HepG2 (cell line): ENCODE results near the gene TUBA4A. TPM values are rescaled to one million over a fixed set of nuclear protein-coding genes. Genes with fewer than 3 reads are reported as not detected.

ENCODE experiments used
- AGO2 ChIP-seq: fragments of 200-400 bp; formaldehyde crosslinking; optimal IDR thresholded peaks from 2 replicates; pipeline ENCODE3; 2017; ENCODE audit warnings: mild to moderate bottlenecking, low read depth, low read length, moderate library complexity
- AKAP8 ChIP-seq: sonication (generic); formaldehyde crosslinking; IDR thresholded peaks from 2 replicates; pipeline ENCODE4 v1.5.1; 2020; ENCODE audit warnings: mild to moderate bottlenecking, missing genetic modification reagents
- BRCA1 ChIP-seq: sonication (generic); formaldehyde crosslinking; IDR thresholded peaks from 2 replicates; pipeline ENCODE4 v1.4.0; 2020; ENCODE audit warnings: missing genetic modification reagents
- DR1 ChIP-seq: sonication (generic); formaldehyde crosslinking; IDR thresholded peaks from 2 replicates; pipeline ENCODE4 v1.8.0; 2021; ENCODE audit warnings: mild to moderate bottlenecking, missing genetic modification reagents, inconsistent platforms
- FLYWCH1 ChIP-seq: sonication (generic); formaldehyde crosslinking; IDR thresholded peaks from 2 replicates; pipeline ENCODE4 v1.8.1; 2023; ENCODE audit warnings: mild to moderate bottlenecking, missing genetic modification reagents
- FOXO1 ChIP-seq: sonication (generic); formaldehyde crosslinking; IDR thresholded peaks from 2 replicates; pipeline ENCODE4 v1.4.0; 2020; ENCODE audit warnings: missing genetic modification reagents
- ISL2 ChIP-seq: sonication (generic); formaldehyde crosslinking; IDR thresholded peaks from 2 replicates; pipeline ENCODE4 v1.5.0; 2020; ENCODE audit warnings: missing genetic modification reagents
- KDM3A ChIP-seq: IDR thresholded peaks from 2 replicates; pipeline ENCODE4 v1.6.1; 2018; ENCODE audit warnings: low read depth, missing compliant biosample characterization
- KLF6 ChIP-seq: IDR thresholded peaks from 2 replicates; pipeline ENCODE4 v1.8.0; 2016; ENCODE audit warnings: missing biosample characterization, missing genetic modification reagents
- NFATC3 ChIP-seq: sonication (generic); formaldehyde crosslinking; IDR thresholded peaks from 2 replicates; pipeline ENCODE4 v1.5.1; 2020; ENCODE audit warnings: mild to moderate bottlenecking, missing genetic modification reagents
- SMC3 ChIP-seq: IDR thresholded peaks from 2 replicates; pipeline ENCODE4 v1.6.1; 2011; ENCODE audit warnings: low read length, improper control_type of control experiment
- SMYD3 ChIP-seq: sonication (generic); formaldehyde crosslinking; IDR thresholded peaks from 2 replicates; pipeline ENCODE4 v1.8.1; 2023; ENCODE audit warnings: mild to moderate bottlenecking, missing genetic modification reagents
- ZFP62 ChIP-seq: sonication (generic); formaldehyde crosslinking; IDR thresholded peaks from 2 replicates; pipeline ENCODE4 v1.4.0; 2020; ENCODE audit warnings: missing genetic modification reagents
- ZKSCAN1 ChIP-seq: fragments of 150-350 bp; IDR thresholded peaks from 2 replicates; pipeline ENCODE4 v1.6.1; 2014; ENCODE audit warnings: low read length
- ZKSCAN5 ChIP-seq: sonication (generic); formaldehyde crosslinking; IDR thresholded peaks from 2 replicates; pipeline ENCODE4 v1.5.1; 2020; ENCODE audit warnings: mild to moderate bottlenecking, missing genetic modification reagents
- ZNF101 ChIP-seq: sonication (generic); formaldehyde crosslinking; IDR thresholded peaks from 2 replicates; pipeline ENCODE4 v1.4.0; 2020; ENCODE audit warnings: mild to moderate bottlenecking, low read depth, missing genetic modification reagents, borderline replicate concordance
- polyA plus RNA-seq, 8 experiments: library from polyadenylated mRNA; depleted of rRNA in 3 of 8; stranded (reverse) in 7 of 8; unstranded in 1 of 8; fragments of >200 nt; fragmentation: Illumina TruSeq in 4 of 8; extraction: Trizol in 4 of 8; gene quantifications; 2 replicates each; pipeline versions ENCODE4 v1.2.1 to v1.2.3, GENCODE V29; 2011 to 2016; ENCODE audit warnings: low read depth in 4 of 8, missing spikeins in 1 of 8, mixed read lengths in 1 of 8; ENCODE audit not compliant: insufficient read depth in 1 of 8
- total RNA-seq, 5 experiments: library from RNA; depleted of rRNA; stranded (reverse); fragments of >200 nt; fragmentation: Illumina TruSeq; extraction: Trizol; gene quantifications; 2 replicates each; pipeline ENCODE4 v1.2.3, GENCODE V29; 2016; ENCODE audit warnings: low read depth in 1 of 5
- TF ChIP-seq, protein P1 (sequence below): sonication (generic); formaldehyde crosslinking; IDR thresholded peaks from 2 replicates; pipeline ENCODE4 v1.5.0; 2020; ENCODE audit warnings: mild to moderate bottlenecking, missing genetic modification reagents, borderline replicate concordance
- TF ChIP-seq, protein P2 (sequence below): sonication (generic); formaldehyde crosslinking; IDR thresholded peaks from 2 replicates; pipeline ENCODE4 v1.4.0; 2020; ENCODE audit warnings: mild to moderate bottlenecking, missing genetic modification reagents
- TF ChIP-seq, protein P3 (sequence below): sonication (generic); formaldehyde crosslinking; IDR thresholded peaks from 2 replicates; pipeline ENCODE4 v1.8.1; 2023; ENCODE audit warnings: missing genetic modification reagents, mild to moderate bottlenecking, borderline replicate concordance
- TF ChIP-seq, protein P4 (sequence below): sonication (generic); formaldehyde crosslinking; IDR thresholded peaks from 2 replicates; pipeline ENCODE4 v1.4.0; 2020; ENCODE audit warnings: missing genetic modification reagents, low read depth, mild to moderate bottlenecking, borderline replicate concordance
- TF ChIP-seq, protein P5 (sequence below): sonication (generic); formaldehyde crosslinking; IDR thresholded peaks from 2 replicates; pipeline ENCODE4 v1.4.0; 2020; ENCODE audit warnings: missing genetic modification reagents
- TF ChIP-seq, protein P6 (sequence below): sonication (generic); formaldehyde crosslinking; IDR thresholded peaks from 2 replicates; pipeline ENCODE4 v1.8.0; 2022; ENCODE audit warnings: mild to moderate bottlenecking, missing genetic modification reagents, moderate library complexity

The TUBA4A gene
- total and polyA plus RNA-seq, 2 of the 13 experiments (the other 11 are each of a cell fraction or from before 2014, with no cell fraction given): 1.3 to 12.7 TPM

DNA sequence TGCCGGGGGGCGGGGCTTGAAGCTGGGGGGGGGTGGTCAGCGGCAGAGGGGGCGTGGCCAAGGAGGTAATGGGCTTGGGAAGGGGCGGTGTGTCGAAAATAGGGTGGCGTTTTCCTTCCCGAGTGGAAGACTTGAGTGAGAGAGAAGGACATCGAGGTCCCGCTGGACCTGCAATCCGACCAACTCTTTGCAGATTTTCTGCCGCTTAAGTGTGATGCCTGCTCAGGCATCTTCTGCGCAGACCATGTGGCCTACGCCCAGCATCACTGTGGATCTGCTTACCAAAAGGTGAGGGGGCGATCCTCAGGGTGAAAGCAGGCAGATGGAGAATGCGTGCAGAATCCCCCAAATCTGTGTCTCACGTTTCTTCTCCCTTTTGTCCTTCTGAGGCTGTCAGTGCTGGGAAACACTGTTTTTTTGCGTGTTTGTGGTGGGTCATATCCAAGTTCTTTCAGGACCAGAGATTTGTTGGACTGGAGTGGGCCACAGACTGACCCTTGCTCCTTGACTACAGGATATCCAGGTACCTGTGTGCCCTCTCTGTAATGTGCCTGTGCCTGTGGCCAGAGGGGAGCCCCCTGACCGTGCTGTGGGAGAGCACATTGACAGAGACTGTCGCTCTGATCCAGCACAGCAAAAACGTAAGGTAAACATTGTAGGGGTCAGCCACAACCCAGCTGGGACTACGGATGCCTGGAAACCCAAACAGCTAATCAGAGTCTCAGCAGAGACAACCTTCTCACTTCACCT lies 46.4 kb downstream of the TUBA4A start (continued):
- TF ChIP-seq KDM3A (CRISPR knock-in tag) (0 out of 2 replicates have a peak, but pooled peaks have one; percentile 28), SMC3 (no peak), NFATC3 (CRISPR knock-in tag) (0 out of 2 replicates have a peak, but pooled peaks have one; percentile 9), DR1 (CRISPR knock-in tag) (no peak), KLF6 (no peak), FOXO1 (CRISPR knock-in tag) (0 out of 2 replicates have a peak, but pooled peaks have one; percentile 42), AKAP8 (CRISPR knock-in tag) (0 out of 2 replicates have a peak, but pooled peaks have one; percentile 13), ISL2 (CRISPR knock-in tag) (no peak), ZNF101 (CRISPR knock-in tag) (no peak), ZKSCAN1 (no peak), ZFP62 (CRISPR knock-in tag) (no peak), AGO2 (no peak), SMYD3 (no peak), BRCA1 (no peak), FLYWCH1 (no peak), ZKSCAN5 (no peak)
- TF ChIP-seq, protein P1, sequence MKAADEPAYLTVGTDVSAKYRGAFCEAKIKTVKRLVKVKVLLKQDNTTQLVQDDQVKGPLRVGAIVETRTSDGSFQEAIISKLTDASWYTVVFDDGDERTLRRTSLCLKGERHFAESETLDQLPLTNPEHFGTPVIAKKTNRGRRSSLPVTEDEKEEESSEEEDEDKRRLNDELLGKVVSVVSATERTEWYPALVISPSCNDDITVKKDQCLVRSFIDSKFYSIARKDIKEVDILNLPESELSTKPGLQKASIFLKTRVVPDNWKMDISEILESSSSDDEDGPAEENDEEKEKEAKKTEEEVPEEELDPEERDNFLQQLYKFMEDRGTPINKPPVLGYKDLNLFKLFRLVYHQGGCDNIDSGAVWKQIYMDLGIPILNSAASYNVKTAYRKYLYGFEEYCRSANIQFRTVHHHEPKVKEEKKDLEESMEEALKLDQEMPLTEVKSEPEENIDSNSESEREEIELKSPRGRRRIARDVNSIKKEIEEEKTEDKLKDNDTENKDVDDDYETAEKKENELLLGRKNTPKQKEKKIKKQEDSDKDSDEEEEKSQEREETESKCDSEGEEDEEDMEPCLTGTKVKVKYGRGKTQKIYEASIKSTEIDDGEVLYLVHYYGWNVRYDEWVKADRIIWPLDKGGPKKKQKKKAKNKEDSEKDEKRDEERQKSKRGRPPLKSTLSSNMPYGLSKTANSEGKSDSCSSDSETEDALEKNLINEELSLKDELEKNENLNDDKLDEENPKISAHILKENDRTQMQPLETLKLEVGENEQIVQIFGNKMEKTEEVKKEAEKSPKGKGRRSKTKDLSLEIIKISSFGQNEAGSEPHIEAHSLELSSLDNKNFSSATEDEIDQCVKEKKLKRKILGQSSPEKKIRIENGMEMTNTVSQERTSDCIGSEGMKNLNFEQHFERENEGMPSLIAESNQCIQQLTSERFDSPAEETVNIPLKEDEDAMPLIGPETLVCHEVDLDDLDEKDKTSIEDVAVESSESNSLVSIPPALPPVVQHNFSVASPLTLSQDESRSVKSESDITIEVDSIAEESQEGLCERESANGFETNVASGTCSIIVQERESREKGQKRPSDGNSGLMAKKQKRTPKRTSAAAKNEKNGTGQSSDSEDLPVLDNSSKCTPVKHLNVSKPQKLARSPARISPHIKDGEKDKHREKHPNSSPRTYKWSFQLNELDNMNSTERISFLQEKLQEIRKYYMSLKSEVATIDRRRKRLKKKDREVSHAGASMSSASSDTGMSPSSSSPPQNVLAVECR (CRISPR knock-in tag): no peak; the same call in 1 of the 2 replicates
- TF ChIP-seq, protein P2, sequence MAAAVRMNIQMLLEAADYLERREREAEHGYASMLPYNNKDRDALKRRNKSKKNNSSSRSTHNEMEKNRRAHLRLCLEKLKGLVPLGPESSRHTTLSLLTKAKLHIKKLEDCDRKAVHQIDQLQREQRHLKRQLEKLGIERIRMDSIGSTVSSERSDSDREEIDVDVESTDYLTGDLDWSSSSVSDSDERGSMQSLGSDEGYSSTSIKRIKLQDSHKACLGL (CRISPR knock-in tag): peak; percentile 71
- TF ChIP-seq, protein P3, sequence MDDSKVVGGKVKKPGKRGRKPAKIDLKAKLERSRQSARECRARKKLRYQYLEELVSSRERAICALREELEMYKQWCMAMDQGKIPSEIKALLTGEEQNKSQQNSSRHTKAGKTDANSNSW: no peak; the same call in 1 of the 2 replicates
- TF ChIP-seq, protein P4, sequence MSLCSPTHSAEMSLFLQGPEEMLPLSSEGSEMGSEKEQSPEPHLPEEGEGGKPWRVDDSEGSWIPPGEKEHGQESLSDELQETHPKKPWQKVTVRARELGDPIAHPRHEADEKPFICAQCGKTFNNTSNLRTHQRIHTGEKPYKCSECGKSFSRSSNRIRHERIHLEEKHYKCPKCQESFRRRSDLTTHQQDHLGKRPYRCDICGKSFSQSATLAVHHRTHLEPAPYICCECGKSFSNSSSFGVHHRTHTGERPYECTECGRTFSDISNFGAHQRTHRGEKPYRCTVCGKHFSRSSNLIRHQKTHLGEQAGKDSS: 0 out of 2 replicates have a peak, but pooled peaks have one; percentile 15
- TF ChIP-seq, protein P5, sequence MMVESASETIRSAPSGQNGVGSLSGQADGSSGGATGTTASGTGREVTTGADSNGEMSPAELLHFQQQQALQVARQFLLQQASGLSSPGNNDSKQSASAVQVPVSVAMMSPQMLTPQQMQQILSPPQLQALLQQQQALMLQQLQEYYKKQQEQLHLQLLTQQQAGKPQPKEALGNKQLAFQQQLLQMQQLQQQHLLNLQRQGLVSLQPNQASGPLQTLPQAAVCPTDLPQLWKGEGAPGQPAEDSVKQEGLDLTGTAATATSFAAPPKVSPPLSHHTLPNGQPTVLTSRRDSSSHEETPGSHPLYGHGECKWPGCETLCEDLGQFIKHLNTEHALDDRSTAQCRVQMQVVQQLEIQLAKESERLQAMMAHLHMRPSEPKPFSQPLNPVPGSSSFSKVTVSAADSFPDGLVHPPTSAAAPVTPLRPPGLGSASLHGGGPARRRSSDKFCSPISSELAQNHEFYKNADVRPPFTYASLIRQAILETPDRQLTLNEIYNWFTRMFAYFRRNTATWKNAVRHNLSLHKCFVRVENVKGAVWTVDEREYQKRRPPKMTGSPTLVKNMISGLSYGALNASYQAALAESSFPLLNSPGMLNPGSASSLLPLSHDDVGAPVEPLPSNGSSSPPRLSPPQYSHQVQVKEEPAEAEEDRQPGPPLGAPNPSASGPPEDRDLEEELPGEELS (CRISPR knock-in tag): no peak
- TF ChIP-seq, protein P6, sequence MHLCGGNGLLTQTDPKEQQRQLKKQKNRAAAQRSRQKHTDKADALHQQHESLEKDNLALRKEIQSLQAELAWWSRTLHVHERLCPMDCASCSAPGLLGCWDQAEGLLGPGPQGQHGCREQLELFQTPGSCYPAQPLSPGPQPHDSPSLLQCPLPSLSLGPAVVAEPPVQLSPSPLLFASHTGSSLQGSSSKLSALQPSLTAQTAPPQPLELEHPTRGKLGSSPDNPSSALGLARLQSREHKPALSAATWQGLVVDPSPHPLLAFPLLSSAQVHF: no peak
